Fibroblast of pulmonary artery (primary cell): ENCODE measurements around the gene ETV4.

Experiments used
- DNase-seq: peaks from one replicate; pipeline ENCODE4 v3.0.0-alpha.2; 2010; ENCODE audit warnings: low read depth
- H3K4me3 ChIP-seq: replicated peaks from 2 replicates; pipeline ENCODE4 v1.5.1; 2011; ENCODE audit warnings: low read depth, mild to moderate bottlenecking, control low read depth, low read length, moderate library complexity
- TF ChIP-seq, protein P1 (sequence below): IDR thresholded peaks from 2 replicates; pipeline ENCODE4 v1.5.1; 2011; ENCODE audit warnings: mild to moderate bottlenecking, control low read depth, low read length, inconsistent platforms; ENCODE audit errors: missing control alignments

Gene ETV4

DNA sequence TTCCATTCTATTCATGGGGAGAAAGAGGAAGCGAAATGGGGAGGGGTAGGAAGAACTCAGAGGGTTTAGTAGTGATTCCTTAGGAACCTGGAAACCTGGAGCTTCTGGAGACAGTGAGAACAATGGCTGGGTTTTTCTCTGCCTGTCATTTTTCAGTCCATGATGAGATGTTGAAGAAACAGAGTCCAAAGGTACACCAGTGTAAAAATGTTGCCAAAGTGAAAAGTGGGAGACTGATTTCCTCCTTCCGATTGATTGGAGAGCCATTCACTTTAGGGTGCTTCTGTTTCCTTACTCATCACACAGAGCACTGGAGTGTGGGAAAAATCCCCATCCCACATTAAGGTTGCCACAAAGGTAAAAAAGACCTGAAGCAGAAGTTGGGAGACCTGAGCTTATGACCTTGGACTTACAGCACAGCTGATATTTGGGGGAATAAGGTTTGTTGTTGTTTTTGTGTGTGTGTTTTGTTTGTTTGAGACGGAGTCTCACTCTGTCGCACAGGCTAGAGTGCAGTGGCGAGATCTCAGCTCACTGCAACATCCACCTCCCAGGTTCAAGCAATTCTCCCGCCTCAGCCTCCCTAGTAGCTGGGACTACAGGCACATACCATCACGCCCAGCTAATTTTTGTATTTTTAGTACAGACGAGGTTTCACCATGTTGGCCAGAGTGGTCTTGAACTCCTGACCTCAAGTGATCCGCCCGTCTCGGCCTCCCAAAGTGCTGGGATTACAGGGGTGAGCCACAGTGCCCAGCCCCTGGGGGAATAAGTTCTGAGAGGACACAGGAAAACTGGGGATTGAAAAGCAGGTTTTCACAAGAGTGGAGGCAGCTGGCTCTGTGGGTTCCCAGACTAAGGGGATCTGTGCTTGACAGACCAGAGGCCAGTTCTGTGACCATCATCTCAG lies 63.8 kb downstream of the ETV4 start:
- TF ChIP-seq, protein P1, sequence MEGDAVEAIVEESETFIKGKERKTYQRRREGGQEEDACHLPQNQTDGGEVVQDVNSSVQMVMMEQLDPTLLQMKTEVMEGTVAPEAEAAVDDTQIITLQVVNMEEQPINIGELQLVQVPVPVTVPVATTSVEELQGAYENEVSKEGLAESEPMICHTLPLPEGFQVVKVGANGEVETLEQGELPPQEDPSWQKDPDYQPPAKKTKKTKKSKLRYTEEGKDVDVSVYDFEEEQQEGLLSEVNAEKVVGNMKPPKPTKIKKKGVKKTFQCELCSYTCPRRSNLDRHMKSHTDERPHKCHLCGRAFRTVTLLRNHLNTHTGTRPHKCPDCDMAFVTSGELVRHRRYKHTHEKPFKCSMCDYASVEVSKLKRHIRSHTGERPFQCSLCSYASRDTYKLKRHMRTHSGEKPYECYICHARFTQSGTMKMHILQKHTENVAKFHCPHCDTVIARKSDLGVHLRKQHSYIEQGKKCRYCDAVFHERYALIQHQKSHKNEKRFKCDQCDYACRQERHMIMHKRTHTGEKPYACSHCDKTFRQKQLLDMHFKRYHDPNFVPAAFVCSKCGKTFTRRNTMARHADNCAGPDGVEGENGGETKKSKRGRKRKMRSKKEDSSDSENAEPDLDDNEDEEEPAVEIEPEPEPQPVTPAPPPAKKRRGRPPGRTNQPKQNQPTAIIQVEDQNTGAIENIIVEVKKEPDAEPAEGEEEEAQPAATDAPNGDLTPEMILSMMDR = no peak

DNA sequence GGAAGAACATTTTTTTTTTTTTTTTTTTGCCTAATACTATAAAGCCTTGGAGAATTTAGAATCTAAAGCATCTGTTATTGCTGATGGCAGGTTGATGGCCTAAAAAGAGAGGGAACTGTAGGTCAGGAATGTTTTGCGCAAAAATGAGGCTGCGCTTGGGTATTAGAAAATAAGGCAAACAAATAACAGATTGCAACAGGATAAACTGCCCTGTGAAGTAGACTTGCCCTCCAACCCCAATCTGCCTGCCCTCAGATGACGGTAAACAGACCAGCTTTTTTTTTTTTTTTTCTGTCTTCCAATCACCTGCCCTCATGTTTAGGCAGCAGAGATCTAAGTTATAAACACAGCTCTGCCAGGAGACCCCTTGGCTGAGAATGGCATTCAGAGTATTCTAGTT lies 66.2 kb downstream of the ETV4 start:
- no peak overlapping the region for H3K4me3 ChIP-seq
- TF ChIP-seq, protein P1 = no peak
- no peak for DNase-seq

More for the DNA sequence above, 63.8 kb downstream of the ETV4 start:
- no peak for DNase-seq
- no peak overlapping the region for H3K4me3 ChIP-seq
